GM18909 (cell line): ENCODE measurements around the gene TRIM39.
A peak's percentile ranks its signal among the peaks of the same experiment; 100 is the strongest.
"Not testable (repeated sequence)": the region's sequence is repeated elsewhere in the genome, so short reads cannot be mapped to it uniquely, and the experiment has no call there.

Source experiments
- ATAC-seq: cut with Tn5 transposase; IDR thresholded peaks from one replicate; pipeline ENCODE4 v1.9.1; 2021; ENCODE audit warnings: mild to moderate bottlenecking; ENCODE audit not compliant: unreplicated experiment, poor library complexity

TRIM39 gene

DNA sequence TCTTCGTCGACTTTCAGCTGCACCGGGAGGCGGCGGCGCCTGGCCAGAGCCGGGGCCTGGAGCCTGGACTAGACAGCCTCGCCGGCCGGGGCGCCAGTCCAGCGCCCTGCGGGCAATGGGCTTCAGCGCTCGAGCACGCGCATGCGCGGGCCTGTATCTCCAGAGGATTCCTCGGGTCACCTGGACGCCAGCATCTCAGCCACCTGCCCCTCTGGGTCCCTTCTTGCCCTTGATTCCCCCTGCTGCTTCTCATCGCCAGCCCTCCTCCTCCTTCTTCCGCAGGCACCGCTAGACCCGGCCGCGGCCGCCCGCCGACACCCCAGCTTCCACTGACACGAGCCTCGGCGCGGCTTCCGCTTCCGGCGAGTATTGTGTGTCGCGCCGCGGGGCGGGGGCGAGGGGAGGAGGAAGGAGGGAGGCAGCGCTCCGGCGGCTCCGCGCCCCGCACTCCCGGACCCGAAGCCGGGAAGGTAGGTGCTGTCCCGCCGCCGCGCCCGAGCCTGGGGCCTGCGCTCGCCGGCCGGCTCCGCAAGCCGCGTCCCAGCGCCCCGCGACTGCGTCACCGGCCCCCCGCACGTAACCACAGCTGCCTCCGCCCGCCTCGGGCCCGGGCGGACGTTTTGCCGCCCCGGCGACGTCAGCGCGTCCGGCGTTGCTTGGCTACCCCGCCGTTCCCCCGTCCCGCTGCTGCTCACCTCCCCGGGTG lies at the start of gene TRIM39:
Gene TRIM39 (plus strand): TSS at position 402 of the 706 bp plus-strand sequence. CDS start 2,391 bp downstream, outside the sequence.
- ATAC-seq: peak; percentile 70

DNA sequence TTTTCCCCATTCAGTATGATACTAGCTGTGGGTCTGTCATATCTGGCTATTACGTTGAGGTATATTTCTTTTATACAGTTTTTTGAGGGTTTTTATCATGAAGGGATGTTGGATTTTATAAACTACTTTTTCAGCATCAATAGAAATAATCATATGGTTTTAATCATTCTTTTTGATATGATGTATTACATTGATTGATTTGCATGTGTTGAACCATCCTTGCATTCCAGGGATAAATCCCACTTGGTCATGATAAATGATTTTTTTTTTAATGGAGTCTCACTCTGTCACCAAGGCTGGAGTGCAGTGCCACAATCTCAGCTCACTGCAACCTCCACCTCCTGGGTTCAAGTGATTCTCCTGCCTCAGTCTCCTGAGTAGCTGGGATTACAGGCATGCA lies 45.7 kb upstream of the TRIM39 start:
- ATAC-seq: not testable (repeated sequence)

DNA sequence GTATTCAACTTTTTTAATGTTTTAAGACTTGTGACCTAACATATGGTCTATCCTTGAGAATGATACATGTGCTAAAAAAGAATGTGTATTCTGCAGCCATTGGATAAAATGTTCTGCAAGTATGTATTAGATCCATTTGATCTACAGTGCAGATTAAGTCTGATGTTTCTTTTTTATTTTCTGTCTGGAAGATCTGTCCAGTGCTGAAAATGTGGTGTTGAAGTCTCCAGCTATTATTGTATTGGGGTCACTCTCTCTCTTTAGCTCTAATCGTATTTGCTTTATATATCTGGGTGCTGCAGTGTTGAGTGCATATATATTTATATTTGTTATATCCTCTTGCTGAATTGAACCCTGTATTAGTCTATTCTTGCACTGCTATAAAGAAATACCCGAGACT lies 44.2 kb upstream of the TRIM39 start:
- no peak for ATAC-seq

GRCh38 chr6:30283761-30284160 lies 43.0 kb upstream of the TRIM39 start:
- no peak for ATAC-seq

- ATAC-seq: no peak
Observed at GRCh38 chr6:30287139-30287538, 39.6 kb upstream of the TRIM39 start.

GRCh38 chr6:30295837-30296236 lies 30.9 kb upstream of the TRIM39 start:
- ATAC-seq: no peak

DNA sequence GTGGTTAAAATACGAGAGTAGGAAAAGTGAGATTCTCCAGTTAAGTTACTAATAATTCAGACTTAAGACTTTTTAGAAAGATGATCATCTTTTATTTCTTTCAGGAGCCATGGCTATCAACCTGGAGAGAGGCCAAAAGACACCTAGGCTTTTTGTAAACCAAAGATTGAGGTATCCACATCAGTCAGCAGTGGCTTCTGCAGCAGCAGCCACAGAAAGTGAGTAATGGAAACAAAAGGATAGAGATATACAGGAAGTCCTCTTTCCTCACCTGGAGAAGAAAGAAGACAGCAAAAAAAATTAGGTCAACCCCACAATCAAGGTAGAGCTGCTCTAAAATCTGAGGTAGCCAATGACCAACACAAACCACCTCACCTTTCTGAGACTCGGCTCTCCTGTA lies 22.7 kb upstream of the TRIM39 start:
- ATAC-seq: no peak

DNA sequence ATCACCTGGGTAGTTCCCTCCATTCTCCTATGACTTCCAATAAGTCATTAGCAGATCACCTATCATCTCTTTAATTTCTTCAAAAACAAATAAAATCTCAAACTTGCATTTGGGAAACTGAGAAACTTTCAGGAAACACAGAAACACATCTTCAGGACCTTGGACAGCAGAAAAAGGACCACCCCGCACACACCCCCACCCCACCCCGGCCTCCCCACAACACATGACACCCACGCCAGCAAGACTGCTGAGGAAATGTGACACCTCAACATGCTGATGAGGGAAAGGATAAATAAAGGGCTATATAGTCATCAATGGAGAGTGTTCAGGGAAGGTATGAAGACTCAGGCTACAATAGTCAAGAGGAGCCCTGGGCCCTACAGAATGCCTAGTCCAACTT lies 15.6 kb upstream of the TRIM39 start:
- no peak for ATAC-seq

DNA sequence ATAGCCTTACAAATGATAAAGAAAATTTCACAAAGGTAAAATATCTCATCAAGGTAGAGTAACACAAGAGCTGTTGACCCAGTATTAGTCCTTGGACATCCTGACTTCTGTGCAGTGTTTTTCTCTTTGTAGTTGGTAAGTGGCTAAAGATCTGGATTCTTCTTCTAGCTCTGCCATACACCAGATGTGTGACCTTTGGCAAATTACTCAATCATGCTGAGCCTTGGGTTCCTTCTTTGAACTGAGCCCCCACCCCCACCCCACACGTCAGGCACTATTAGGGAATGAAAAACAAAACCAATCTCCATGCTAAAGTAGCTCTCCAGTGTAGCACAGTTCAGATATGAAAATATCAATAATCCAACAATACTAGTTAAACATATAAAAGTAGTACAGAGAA lies 15.1 kb upstream of the TRIM39 start:
- ATAC-seq: no peak

DNA sequence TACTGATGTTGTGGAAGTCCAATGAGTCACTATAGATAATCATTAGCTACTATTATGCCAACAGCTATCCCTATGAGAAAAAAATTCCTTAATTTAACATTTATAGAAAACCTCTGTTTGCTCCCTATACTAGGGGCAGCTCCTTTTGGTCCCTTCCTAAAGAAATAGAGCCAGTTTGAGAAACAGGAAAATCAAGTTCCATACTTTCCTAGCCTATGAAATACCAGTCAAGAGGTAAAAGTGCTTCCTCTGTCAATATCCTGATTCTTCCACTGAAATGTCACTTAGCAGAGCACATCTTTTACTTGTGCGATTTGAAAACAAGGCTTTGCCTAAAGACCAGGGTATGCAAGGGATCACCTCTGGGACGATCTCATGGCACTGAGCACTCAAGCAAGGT lies 14.5 kb upstream of the TRIM39 start:
- no peak for ATAC-seq

DNA sequence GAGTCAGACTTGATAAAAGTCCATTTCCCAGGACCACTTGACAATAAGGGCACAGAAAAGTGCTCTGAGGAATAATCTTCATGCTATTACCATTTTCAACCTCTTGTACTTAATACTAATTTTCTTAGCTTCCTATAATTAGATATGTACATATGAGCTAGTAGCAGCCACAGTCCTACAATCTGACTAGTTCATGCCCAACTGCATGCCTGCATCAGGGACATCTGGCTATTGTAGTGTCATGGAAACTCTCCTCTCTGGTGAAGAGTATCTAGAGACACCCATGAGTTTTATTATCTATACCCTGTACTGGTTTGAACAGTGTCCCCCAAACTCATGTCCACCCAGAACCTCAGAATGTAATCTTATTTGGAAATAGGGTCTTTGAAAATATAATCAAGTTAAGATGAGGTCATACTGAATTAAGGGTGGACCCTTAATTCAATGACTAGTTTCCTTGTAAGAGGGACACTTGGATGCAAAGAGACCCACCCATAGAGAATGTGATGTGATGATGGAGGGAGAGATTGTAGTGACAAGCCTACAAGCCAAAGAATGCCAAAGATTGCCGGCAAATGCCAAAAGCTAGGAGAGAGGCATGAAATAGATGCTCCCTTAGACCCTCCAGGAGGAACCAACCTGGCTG lies 13.9 kb upstream of the TRIM39 start:
- ATAC-seq: no peak

- no peak for ATAC-seq
Observed at GRCh38 chr6:30315156-30315555, 11.6 kb upstream of the TRIM39 start.

DNA sequence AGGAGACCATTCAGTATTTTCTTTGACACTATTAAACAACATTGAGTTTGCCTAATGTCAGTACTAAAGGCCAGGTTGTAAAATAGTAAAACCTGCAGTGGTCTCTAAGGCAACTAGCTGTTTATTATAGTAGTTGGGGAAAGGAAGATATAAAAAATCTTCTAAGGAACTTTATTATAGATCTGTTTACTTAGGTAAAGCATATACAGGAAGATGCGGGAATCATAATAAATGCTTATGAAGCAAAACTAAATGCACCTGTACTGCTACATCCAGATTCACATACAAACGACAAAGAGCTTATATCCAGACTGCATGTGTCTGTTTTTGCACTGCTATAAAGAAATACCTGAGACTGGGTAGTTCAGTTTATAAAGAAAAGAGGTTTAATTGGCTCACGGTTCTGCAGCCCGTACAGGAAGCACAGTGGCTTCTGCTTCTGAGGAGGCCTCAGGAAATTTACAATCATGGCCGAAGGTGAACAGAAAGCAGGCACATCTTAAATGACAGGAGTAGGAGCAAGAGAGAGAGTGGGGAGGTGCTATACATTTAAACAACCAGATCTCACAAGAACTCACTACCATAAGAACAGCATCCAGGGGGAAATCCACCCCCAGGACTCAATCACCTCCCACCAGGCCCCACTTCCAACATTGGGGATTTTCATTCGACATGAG lies 8.7 kb upstream of the TRIM39 start:
- no peak for ATAC-seq

DNA sequence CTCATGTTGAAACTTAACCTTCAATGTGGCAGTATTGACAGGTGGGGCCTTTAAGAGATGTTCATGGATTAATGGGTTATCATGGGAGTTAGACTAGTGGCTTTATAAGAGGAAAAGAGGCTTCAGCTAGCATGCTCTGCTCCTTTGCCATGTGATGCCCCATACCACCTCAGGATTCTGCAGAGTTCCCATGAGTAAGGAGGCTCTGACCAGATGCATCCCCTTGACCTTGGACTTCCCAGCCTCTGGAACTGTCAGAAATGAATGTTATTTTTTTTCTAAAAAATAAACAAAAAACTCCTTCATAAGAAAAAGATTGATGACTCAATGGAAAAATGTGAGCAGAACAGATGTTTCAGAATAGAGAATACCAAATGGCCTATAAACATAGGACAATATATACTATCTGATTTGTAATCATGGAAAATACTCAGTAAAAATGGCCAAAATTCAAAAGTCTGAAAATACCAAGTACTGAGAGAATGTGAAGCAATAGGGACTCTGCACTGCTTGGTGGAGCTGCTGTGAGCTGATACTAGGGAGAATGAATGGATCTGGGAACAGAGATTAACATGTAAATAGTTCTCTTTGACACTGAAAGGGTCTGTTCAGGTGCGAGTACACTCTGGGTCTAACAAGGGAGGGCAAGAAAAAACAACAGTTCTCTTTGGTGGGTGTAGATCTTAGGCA lies 7.4 kb upstream of the TRIM39 start:
- ATAC-seq: no peak

GRCh38 chr6:30321692-30322388 lies 4.9 kb upstream of the TRIM39 start:
- ATAC-seq: no peak

- ATAC-seq: no peak
Observed at GRCh38 chr6:30322527-30323501, 3.9 kb upstream of the TRIM39 start.

DNA sequence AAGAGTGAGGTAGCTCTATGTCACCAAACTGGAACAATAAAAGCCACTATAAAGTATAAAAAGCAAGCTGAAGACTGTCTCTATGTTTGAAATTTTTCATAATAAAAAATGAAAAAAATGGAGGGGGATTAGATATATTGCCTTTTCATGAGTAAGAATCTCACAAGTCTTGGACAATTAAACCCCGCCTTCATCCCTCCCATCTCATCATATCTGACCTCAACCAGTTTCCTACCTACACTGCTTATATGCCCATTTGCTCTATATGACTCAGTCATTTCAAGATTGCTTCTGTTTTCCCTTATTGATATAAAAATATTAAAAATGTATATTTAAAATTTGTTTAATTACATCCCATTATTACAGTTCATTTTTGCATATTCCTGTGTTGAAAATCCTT lies 2.9 kb upstream of the TRIM39 start:
- ATAC-seq: no peak

GRCh38 chr6:30325150-30325872 lies 1.4 kb upstream of the TRIM39 start:
- ATAC-seq: peak; percentile 36
